Body of pancreas (tissue), 4 donors: ENCODE data around the gene ITGBL1.

ENCODE experiments used
- CTCF ChIP-seq, 7 experiments: fragments of 450-650 bp in 4 of 7; fragments of 200-600 bp in 3 of 7; sonication (generic) in 3 of 7; IDR thresholded peaks; one replicate each; pipeline ENCODE4 v1.5.1; 2016 to 2019; ENCODE audit warnings: antibody characterized with exemption in 7 of 7
- POLR2A ChIP-seq, 3 donors: fragments of 450-650 bp; IDR thresholded peaks; one replicate each; pipeline ENCODE4 v1.6.1; 2016; ENCODE audit warnings: antibody characterized with exemption in 3 of 3, mild to moderate bottlenecking in 2 of 3

- TF ChIP-seq CTCF (IDR thresholded peaks at IDR 0.05), result no peak
- no peak for TF ChIP-seq POLR2A (IDR thresholded peaks at IDR 0.05)
Observed at GRCh38 chr13:101712026-101712348, 259.5 kb downstream of the ITGBL1 start.
